Measurements from ENCODE around the gene HACD2.

The HACD2 gene

GRCh38 chr3:123568875-123569274, 16.0 kb downstream of the HACD2 start:
- peak; percentile 58 for DNase-seq (ENCODE audit: low read depth)

- no peak for DNase-seq (ENCODE audit: low read depth)
These were observed 16.8 kb downstream of the HACD2 start for GRCh38 chr3:123568034-123568433.

GRCh38 chr3:123564056-123564455, 20.8 kb downstream of the HACD2 start:
- no peak for DNase-seq (ENCODE audit: low read depth)

- DNase-seq (ENCODE audit: low read depth), result no peak
These were observed 22.3 kb downstream of the HACD2 start for GRCh38 chr3:123562547-123562946.

- DNase-seq (ENCODE audit: low read depth), result no peak
These were observed 23.7 kb downstream of the HACD2 start for GRCh38 chr3:123561188-123561587.

- peak; percentile 46 for DNase-seq (ENCODE audit: low read depth)
These were observed 25.6 kb downstream of the HACD2 start for GRCh38 chr3:123559040-123559861.

- DNase-seq (ENCODE audit: low read depth), result no peak
These were observed 31.3 kb downstream of the HACD2 start for GRCh38 chr3:123553536-123553935.

GRCh38 chr3:123552768-123553167, 32.1 kb downstream of the HACD2 start:
- no peak for DNase-seq (ENCODE audit: low read depth)

- DNase-seq (ENCODE audit: low read depth), result peak; percentile 24
These were observed 32.6 kb downstream of the HACD2 start for GRCh38 chr3:123552095-123552714.

GRCh38 chr3:123547881-123548519, 36.9 kb downstream of the HACD2 start:
- DNase-seq (ENCODE audit: low read depth), result no peak

GRCh38 chr3:123546133-123546755, 38.6 kb downstream of the HACD2 start:
- DNase-seq (ENCODE audit: low read depth), result peak; percentile 47

- no peak for DNase-seq (ENCODE audit: low read depth)
These were observed 40.9 kb downstream of the HACD2 start for GRCh38 chr3:123543950-123544349.

- DNase-seq (ENCODE audit: low read depth), result no peak
These were observed 44.6 kb downstream of the HACD2 start for GRCh38 chr3:123540285-123540684.

- DNase-seq (ENCODE audit: low read depth), result no peak
These were observed 48.5 kb downstream of the HACD2 start for GRCh38 chr3:123536153-123536895.

- DNase-seq (ENCODE audit: low read depth), result peak; percentile 47
These were observed 49.3 kb downstream of the HACD2 start for GRCh38 chr3:123535580-123535979.

GRCh38 chr3:123534264-123534663, 50.6 kb downstream of the HACD2 start:
- DNase-seq (ENCODE audit: low read depth), result no peak

- DNase-seq (ENCODE audit: low read depth), result peak; percentile 21
These were observed 51.2 kb downstream of the HACD2 start for GRCh38 chr3:123533554-123534159.

GRCh38 chr3:123528130-123528529, 56.7 kb downstream of the HACD2 start:
- no peak for DNase-seq (ENCODE audit: low read depth)

- no peak for DNase-seq (ENCODE audit: low read depth)
These were observed 57.8 kb downstream of the HACD2 start for GRCh38 chr3:123527046-123527445.

- no peak for DNase-seq (ENCODE audit: low read depth)
These were observed 58.4 kb downstream of the HACD2 start for GRCh38 chr3:123526474-123526873.

- no peak for DNase-seq (ENCODE audit: low read depth)
These were observed 59.4 kb downstream of the HACD2 start for GRCh38 chr3:123525433-123525832.

Data from amniotic epithelial cell (primary cell).